ENCODE data around the gene ZBTB7B. TPM values are rescaled to one million over a fixed set of nuclear protein-coding genes. Genes with fewer than 3 reads are reported as not detected.

ZBTB7B gene
- total and polyA plus RNA-seq, 2 donors from 2014 or later: 20.1 to 68.7 TPM

DNA sequence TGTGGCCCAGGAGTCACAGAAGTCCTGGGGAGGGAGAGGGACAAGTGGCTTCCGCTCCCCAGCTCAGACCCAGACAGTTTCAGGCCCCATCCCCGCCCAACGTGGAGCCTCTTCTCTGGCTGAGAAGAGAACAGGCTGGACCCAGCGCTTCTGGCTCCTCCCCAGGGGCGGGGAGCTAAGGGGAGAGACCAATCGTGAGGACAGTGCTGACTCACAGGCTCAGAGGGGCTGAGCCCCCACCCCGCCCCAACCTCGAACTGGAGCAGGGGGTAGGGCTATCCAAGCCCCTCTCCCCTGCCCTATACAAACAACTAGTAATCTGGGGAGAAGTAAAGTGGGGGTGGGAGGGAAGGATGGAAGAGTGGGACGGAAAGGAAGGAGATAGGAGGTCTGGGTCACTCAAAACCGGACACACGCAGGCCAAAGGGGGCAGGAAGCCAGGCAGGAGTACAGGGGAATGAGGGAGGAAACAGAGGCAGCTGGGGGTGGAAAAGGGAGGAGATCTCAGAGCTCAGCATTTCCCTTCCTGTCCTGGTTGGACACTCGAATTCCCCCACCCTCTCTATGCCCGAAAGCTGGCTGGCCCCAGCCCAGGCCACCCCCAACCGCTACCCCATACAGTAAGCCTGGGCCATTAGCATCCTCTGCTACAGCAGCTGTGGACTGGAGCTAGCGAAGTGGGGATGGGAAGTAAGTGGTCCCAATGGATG lies 31.8 kb upstream of the ZBTB7B start, which contains the start of gene SHC1:
Gene SHC1 (minus strand): TSS at position 117 of the 710 bp plus-strand sequence. CDS start 221 bp downstream, outside the sequence.
- H3K27me3 ChIP-seq (ENCODE audit: control insufficient read depth, insufficient read depth, low read length): no peaks in the 10 kb centered on the region
- peak; percentile 85 to 98 (median 93) for DNase-seq
- TF ChIP-seq CTCF (IDR thresholded peaks at IDR 0.05; ENCODE audit: borderline replicate concordance, extremely low read depth, insufficient read depth): no peak
- H3K9ac ChIP-seq (ENCODE audit: low read length in 3 of 3): peak within 1 kb of the TSS in 2 of 3 donors; percentile 52 to 78
- H3K4me1 ChIP-seq (ENCODE audit: control insufficient read depth in 2 of 3, insufficient read depth in 2 of 3, low read depth in 1 of 3, low read length in 3 of 3): peaks cover 7 to 24% (median 23%) of the 10 kb centered on the region in 3 donors
- intact Hi-C loops (cut with DNase I): no loop called here
- peak within 1 kb of the TSS; percentile 95 to 98 for H3K27ac ChIP-seq (ENCODE audit: low read depth in 2 of 2, low read length in 2 of 2)
- FAIRE-seq: no peak
- no peaks in the 10 kb centered on the region for H3K9me3 ChIP-seq (ENCODE audit: control insufficient read depth in 2 of 3, insufficient read depth in 1 of 3, low read length in 3 of 3)
- peak within 1 kb of the TSS; percentile 42 for H3K4me3 ChIP-seq (ENCODE audit: low read length in 3 of 3)
- peaks cover 0 to 25% (median 19%) of the 10 kb centered on the region in 3 donors for H3K36me3 ChIP-seq (ENCODE audit: control insufficient read depth in 2 of 3, insufficient read depth in 3 of 3, low read length in 3 of 3)

GRCh38 chr1:154971341-154971998 lies 31.1 kb upstream of the ZBTB7B start:
- peaks cover 7 to 28% (median 24%) of the 10 kb centered on the region in 3 donors for H3K4me1 ChIP-seq (ENCODE audit: control insufficient read depth in 2 of 3, insufficient read depth in 2 of 3, low read depth in 1 of 3, low read length in 3 of 3)
- H3K9me3 ChIP-seq (ENCODE audit: control insufficient read depth in 2 of 3, insufficient read depth in 1 of 3, low read length in 3 of 3): no peaks in the 10 kb centered on the region
- H3K27ac ChIP-seq (ENCODE audit: low read depth in 2 of 2, low read length in 2 of 2): peak overlapping the region; percentile 95 to 98
- peak overlapping the region; percentile 4 to 42 (median 42) for H3K4me3 ChIP-seq (ENCODE audit: low read length in 3 of 3)
- no peaks in the 10 kb centered on the region for H3K27me3 ChIP-seq (ENCODE audit: control insufficient read depth, insufficient read depth, low read length)
- H3K36me3 ChIP-seq (ENCODE audit: control insufficient read depth in 2 of 3, insufficient read depth in 3 of 3, low read length in 3 of 3): peaks cover 0 to 18% (median 17%) of the 10 kb centered on the region in 3 donors
- intact Hi-C loops (cut with DNase I): no loop called here
- DNase-seq (peak in 2 of 5 donors; percentile 52 to 57), FAIRE-seq (no peak)
- peak overlapping the region in 2 of 3 donors; percentile 52 to 78 for H3K9ac ChIP-seq (ENCODE audit: low read length in 3 of 3)
- TF ChIP-seq CTCF (IDR thresholded peaks at IDR 0.05; ENCODE audit: borderline replicate concordance, extremely low read depth, insufficient read depth): no peak

GRCh38 chr1:154972213-154972516 lies 30.4 kb upstream of the ZBTB7B start:
- intact Hi-C loops (cut with DNase I): no loop called here
- DNase-seq: no peak
- H3K27ac ChIP-seq (ENCODE audit: low read depth in 2 of 2, low read length in 2 of 2): peak overlapping the region; percentile 96 to 98
- H3K27me3 ChIP-seq (ENCODE audit: control insufficient read depth, insufficient read depth, low read length): no peaks in the 10 kb centered on the region
- peak overlapping the region in 1 of 3 donors; percentile 83 for H3K9ac ChIP-seq (ENCODE audit: low read length in 3 of 3)
- H3K4me1 ChIP-seq (ENCODE audit: control insufficient read depth in 2 of 3, insufficient read depth in 2 of 3, low read depth in 1 of 3, low read length in 3 of 3): peaks cover 7 to 30% (median 24%) of the 10 kb centered on the region in 3 donors
- no peak for TF ChIP-seq CTCF (IDR thresholded peaks at IDR 0.05; ENCODE audit: borderline replicate concordance, extremely low read depth, insufficient read depth)
- peak overlapping the region in 2 of 3 donors; percentile 44 to 83 for H3K4me3 ChIP-seq (ENCODE audit: low read length in 3 of 3)
- H3K9me3 ChIP-seq (ENCODE audit: control insufficient read depth in 2 of 3, insufficient read depth in 1 of 3, low read length in 3 of 3): no peaks in the 10 kb centered on the region
- peaks cover 0 to 11% (median 11%) of the 10 kb centered on the region in 3 donors for H3K36me3 ChIP-seq (ENCODE audit: control insufficient read depth in 2 of 3, insufficient read depth in 3 of 3, low read length in 3 of 3)
- no peak for FAIRE-seq
